ENCODE measurements around the gene RCN1.

The RCN1 gene

GRCh38 chr11:32153747-32154146 is 62.9 kb downstream of the RCN1 start:
- DNase-seq (ENCODE audit: low spot score): no peak

GRCh38 chr11:32154275-32154674 is 63.4 kb downstream of the RCN1 start:
- DNase-seq (ENCODE audit: low spot score): no peak
